Testis (tissue), 2 donors: ENCODE data around the gene AGAP1.

Experiments
- POLR2A ChIP-seq: fragments of 450-650 bp; IDR thresholded peaks from one replicate; pipeline ENCODE4 v1.6.1; 2017; ENCODE audit warnings: antibody characterized with exemption, mild to moderate bottlenecking, moderate library complexity
- TF ChIP-seq, protein P1 (sequence below), 3 experiments: fragments of 450-650 bp in 2 of 3; fragments of 200-600 bp in 1 of 3; sonication (generic) in 1 of 3; IDR thresholded peaks; one replicate each; pipeline ENCODE4 v1.5.1; 2016 to 2019; ENCODE audit warnings: antibody characterized with exemption in 3 of 3, mild to moderate bottlenecking in 2 of 3, moderate library complexity in 1 of 3

DNA sequence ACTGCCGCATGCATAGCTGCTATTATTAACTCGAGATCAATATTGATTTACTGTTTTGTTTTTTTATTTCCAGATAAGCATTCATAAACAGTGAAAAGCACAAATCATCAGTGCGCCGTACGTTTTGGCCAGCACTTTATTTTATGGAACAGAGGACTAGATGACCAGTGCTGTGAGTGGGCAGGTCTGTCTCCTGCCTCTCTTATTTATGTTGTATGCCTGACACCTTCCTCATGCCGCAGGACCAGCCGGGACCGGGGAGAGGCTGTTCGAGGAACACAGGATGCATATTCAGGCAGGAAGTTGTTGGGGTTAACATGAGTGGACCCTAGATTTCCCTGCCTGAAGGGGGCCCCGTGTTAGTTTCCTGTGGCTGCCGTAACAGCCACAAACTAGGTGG is 72.6 kb downstream of the AGAP1 start:
- TF ChIP-seq, protein P1, sequence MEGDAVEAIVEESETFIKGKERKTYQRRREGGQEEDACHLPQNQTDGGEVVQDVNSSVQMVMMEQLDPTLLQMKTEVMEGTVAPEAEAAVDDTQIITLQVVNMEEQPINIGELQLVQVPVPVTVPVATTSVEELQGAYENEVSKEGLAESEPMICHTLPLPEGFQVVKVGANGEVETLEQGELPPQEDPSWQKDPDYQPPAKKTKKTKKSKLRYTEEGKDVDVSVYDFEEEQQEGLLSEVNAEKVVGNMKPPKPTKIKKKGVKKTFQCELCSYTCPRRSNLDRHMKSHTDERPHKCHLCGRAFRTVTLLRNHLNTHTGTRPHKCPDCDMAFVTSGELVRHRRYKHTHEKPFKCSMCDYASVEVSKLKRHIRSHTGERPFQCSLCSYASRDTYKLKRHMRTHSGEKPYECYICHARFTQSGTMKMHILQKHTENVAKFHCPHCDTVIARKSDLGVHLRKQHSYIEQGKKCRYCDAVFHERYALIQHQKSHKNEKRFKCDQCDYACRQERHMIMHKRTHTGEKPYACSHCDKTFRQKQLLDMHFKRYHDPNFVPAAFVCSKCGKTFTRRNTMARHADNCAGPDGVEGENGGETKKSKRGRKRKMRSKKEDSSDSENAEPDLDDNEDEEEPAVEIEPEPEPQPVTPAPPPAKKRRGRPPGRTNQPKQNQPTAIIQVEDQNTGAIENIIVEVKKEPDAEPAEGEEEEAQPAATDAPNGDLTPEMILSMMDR (IDR thresholded peaks at IDR 0.05) = no peak
- no peak for TF ChIP-seq POLR2A
